Heart left ventricle (tissue), 16 donors: ENCODE data around the gene NPEPPS. TPM values are rescaled to one million over a fixed set of nuclear protein-coding genes. Genes with fewer than 3 reads are reported as not detected.

Experiments used
- ATAC-seq, 4 donors: fragments of 200-7000 bp; cut with Tn5 transposase; one replicate each; pipeline ENCODE4 v1.9.1; 2020 to 2022; ENCODE audit warnings: moderate library complexity in 4 of 4, mild to moderate bottlenecking in 3 of 4, moderate number of reproducible peaks in 1 of 4
- DNase-seq, 5 donors: peaks; one replicate each; pipeline ENCODE4 v3.0.0-alpha.2; 2020
- H3K27ac ChIP-seq, 12 donors: fragments of 200-600 bp; sonication (generic) in 4 of 12; one replicate each; pipeline versions ENCODE4 v1.5.0 to v1.8.0; 2016 to 2022; ENCODE audit warnings: mild to moderate bottlenecking in 2 of 12
- H3K27me3 ChIP-seq, 9 donors: fragments of 200-600 bp; sonication (generic) in 2 of 9; one replicate each; pipeline versions ENCODE4 v1.5.1 to v1.8.0; 2016 to 2022; ENCODE audit warnings: mild to moderate bottlenecking in 3 of 9
- H3K36me3 ChIP-seq, 9 donors: fragments of 200-600 bp; sonication (generic) in 2 of 9; one replicate each; pipeline versions ENCODE4 v1.5.0 to v1.8.0; 2018 to 2022; ENCODE audit warnings: mild to moderate bottlenecking in 2 of 9
- H3K4me1 ChIP-seq, 12 donors: fragments of 200-600 bp; sonication (generic) in 4 of 12; one replicate each; pipeline versions ENCODE4 v1.5.0 to v1.8.0; 2016 to 2022; ENCODE audit warnings: mild to moderate bottlenecking in 3 of 12
- H3K4me3 ChIP-seq, 12 donors: fragments of 200-600 bp; sonication (generic) in 4 of 12; one replicate each; pipeline versions ENCODE4 v1.5.0 to v1.8.0; 2017 to 2022; ENCODE audit warnings: mild to moderate bottlenecking in 9 of 12, moderate library complexity in 4 of 12
- H3K9me3 ChIP-seq, 12 donors: fragments of 200-600 bp; sonication (generic) in 4 of 12; one replicate each; pipeline versions ENCODE4 v1.5.0 to v1.8.0; 2016 to 2022; ENCODE audit warnings: mild to moderate bottlenecking in 1 of 12
- CTCF ChIP-seq, 12 donors: fragments of 200-600 bp; sonication (generic) in 4 of 12; IDR thresholded peaks; one replicate each; pipeline versions ENCODE4 v1.5.0 to v1.8.0; 2018 to 2022; ENCODE audit warnings: antibody characterized with exemption in 12 of 12, mild to moderate bottlenecking in 5 of 12
- POLR2A ChIP-seq, 2 donors: fragments of 450-650 bp; IDR thresholded peaks; one replicate each; pipeline ENCODE4 v1.6.1; 2017; ENCODE audit warnings: antibody characterized with exemption in 2 of 2, mild to moderate bottlenecking in 2 of 2, moderate library complexity in 2 of 2
- WGBS, 4 donors: extraction: QIAGEN DNeasy Blood & Tissue Kit in 2 of 4; methylation state at CpG; one replicate each; pipeline versions ENCODE4 v1.1.5 to v1.1.7; 2013 to 2018; 5-methylcytosine and 5-hydroxymethylcytosine counted together
- intact Hi-C, 10 donors: fragments of 100-400 bp; cut with DNase I; formaldehyde crosslinking; loops; one replicate each; pipeline versions ENCODE4 v1.11.1 to v1.14.2; 2022
- polyA plus RNA-seq, 2 donors: library from polyadenylated mRNA; stranded (reverse); fragments of 200-250 nt; gene quantifications; one replicate each; pipeline ENCODE4 v1.2.3, GENCODE V29; 2013
- total RNA-seq, 9 donors: library from RNA; depleted of rRNA in 2 of 9; stranded (reverse); fragments of >200 nt in 2 of 9; fragmentation: NEBNext Ultra II Directional in 3 of 9; extraction: Animal tissue kit (Norgen Biotek cat#: 25700) in 3 of 9; gene quantifications; one replicate each; pipeline versions ENCODE4 v1.1.0 to v1.2.4, GENCODE V29; 2016 to 2023
- donor health status: ischemic (EF 13 %, LVEDD 7.1; RV severe dilation, severe dysfunction).
- donor health status: healthy with polysubstance abuse.
- donor health status: DM: no; HTN: yes; CAD: no.
- donor health status: DM: no; HTN: no; CAD: no.
- donor health status: ischemic (EF 25% LVEDD 6.9; RV normal size, moderate dysfunction).
- donor health status: ischemic (EF 25% LVEDD 5.7; RV mildly dilated, moderate dysfunction).
- donor health status: healthy.
- donor health status: DM: yes; HTN: yes; CAD: no.
- donor health status: ischemic (EF 35%, LVEDD 5.7; RV mildly dilated, moderate dysfunction).
- donor health status: nonischemic (EF 11% LVEDD 7.7; RV severe dilation, severe dysfunction).
- donor health status: DM: yes; HTN: yes; CAD: no.
- donor health status: PGD.
- donor health status: ischemic (EF 29% LVEDD 5.4; RV normal size, mild dysfunction).
- donor health status: nonischemic (EF 23%, LVEDD 6.1; RV moderate dilation, normal function).

NPEPPS gene
- total and polyA plus RNA-seq, 11 donors, result 23.7 to 98.2 (median 79.0) TPM

GRCh38 chr17:47665655-47666054 is 134.7 kb downstream of the NPEPPS start:
- DNase-seq (no peak), ATAC-seq (no peak)
- WGBS, 4 donors, result 75 to 89% (median 76%) methylated on average over 3 of the region's 3 CpGs
- peaks cover 10 to 99% (median 98%) of the 10 kb centered on the region in 9 donors for H3K36me3 ChIP-seq
- intact Hi-C loops, result loop anchor here in 4 of 10 donors (10.0 kb wide), 3 partner anchors 69 to 139 kb away; partner anchors contain the start of gene TBX21 (in 1 of the 4)
- H3K9me3 ChIP-seq, result no peaks in the 10 kb centered on the region
- TF ChIP-seq CTCF (IDR thresholded peaks at IDR 0.05), result no peak
- no peak for TF ChIP-seq POLR2A (IDR thresholded peaks at IDR 0.05)
- H3K4me1 ChIP-seq, result peaks cover 0 to 34% (median 0%) of the 10 kb centered on the region in 12 donors
- H3K27ac ChIP-seq, result no peak overlapping the region
- H3K4me3 ChIP-seq, result no peak overlapping the region
- no peaks in the 10 kb centered on the region for H3K27me3 ChIP-seq

GRCh38 chr17:47669081-47669480 is 138.2 kb downstream of the NPEPPS start:
- intact Hi-C loops, result loop anchor here in 4 of 10 donors (10.0 kb wide), 3 partner anchors 66 to 136 kb away; partner anchors contain the start of gene TBX21 (in 1 of the 4)
- WGBS, 4 donors, result 82 to 92% (median 88%) methylated on average over 4 of the region's 4 CpGs

GRCh38 chr17:47670064-47670463 is 139.2 kb downstream of the NPEPPS start:
- H3K36me3 ChIP-seq, result peaks cover 10 to 99% (median 98%) of the 10 kb centered on the region in 9 donors
- DNase-seq (no peak), ATAC-seq (peak in 1 of 4 donors; percentile 68)
- H3K4me1 ChIP-seq, result peaks cover 0 to 19% (median 0%) of the 10 kb centered on the region in 12 donors
- peak overlapping the region in 1 of 12 donors; percentile 54 for H3K27ac ChIP-seq
- intact Hi-C loops, result no loop called here
- 23 to 28% (median 25%) methylated on average over 1 of the region's 1 CpG for WGBS, 4 donors
- TF ChIP-seq CTCF (IDR thresholded peaks at IDR 0.05) (no peak), POLR2A (IDR thresholded peaks at IDR 0.05) (no peak)
- H3K4me3 ChIP-seq, result no peak overlapping the region
- H3K27me3 ChIP-seq, result no peaks in the 10 kb centered on the region
- no peaks in the 10 kb centered on the region for H3K9me3 ChIP-seq

More at GRCh38 chr17:47669081-47669480, 138.2 kb downstream of the NPEPPS start:
- Histone ChIP-seq H3K9me3 (no peaks in the 10 kb centered on the region), H3K27ac (peak overlapping the region in 1 of 12 donors; percentile 54), H3K36me3 (peaks cover 10 to 99% (median 98%) of the 10 kb centered on the region in 9 donors), H3K4me3 (no peak overlapping the region), H3K27me3 (no peaks in the 10 kb centered on the region), H3K4me1 (peaks cover 0 to 24% (median 0%) of the 10 kb centered on the region in 12 donors)
- DNase-seq (no peak), ATAC-seq (no peak)
- TF ChIP-seq POLR2A (IDR thresholded peaks at IDR 0.05), result no peak

Other genes with a start within 250 kb of the NPEPPS start
- 1 to 10 TPM in 8 of 9 donors, under 1 TPM in 1; 0.63 to 6.1 (median 1.7) TPM for gene EFCAB13, start 207.2 kb upstream of the NPEPPS start, total RNA-seq
- gene EFCAB13, start 207.2 kb upstream of the NPEPPS start, polyA plus RNA-seq, result 1 to 10 TPM in 1 of 2 donors, under 1 TPM in 1; 0.47 to 1.1 TPM
- 100 to 1,000 TPM; 118 to 236 (median 192) TPM for gene KPNB1, start 118.8 kb downstream of the NPEPPS start, total RNA-seq
- 100 to 1,000 TPM in 1 of 2 donors, 10 to 100 TPM in 1; 30.7 to 136 TPM for gene KPNB1, start 118.8 kb downstream of the NPEPPS start, polyA plus RNA-seq
- 10 to 100 TPM; 11.3 to 24.8 (median 12.0) TPM for gene TBKBP1, start 163.1 kb downstream of the NPEPPS start, total RNA-seq
- 10 to 100 TPM; 14.8 to 23.8 TPM for gene TBKBP1, start 163.1 kb downstream of the NPEPPS start, polyA plus RNA-seq
- gene TBX21, start 202.1 kb downstream of the NPEPPS start, total RNA-seq, result 1 to 10 TPM in 1 of 9 donors, under 1 TPM in 6, not detected in 2; 0.09 to 3.2 (median 0.28) TPM
- under 1 TPM; 0.07 to 0.15 TPM for gene TBX21, start 202.1 kb downstream of the NPEPPS start, polyA plus RNA-seq